ENCODE data around the gene FADS6. TPM values are rescaled to one million over a fixed set of nuclear protein-coding genes. Genes with fewer than 3 reads are reported as not detected.

The FADS6 gene
- total and polyA plus RNA-seq, 7 donors, result 0.06 to 1.8 (median 1.6) TPM; not detected in 4

DNA sequence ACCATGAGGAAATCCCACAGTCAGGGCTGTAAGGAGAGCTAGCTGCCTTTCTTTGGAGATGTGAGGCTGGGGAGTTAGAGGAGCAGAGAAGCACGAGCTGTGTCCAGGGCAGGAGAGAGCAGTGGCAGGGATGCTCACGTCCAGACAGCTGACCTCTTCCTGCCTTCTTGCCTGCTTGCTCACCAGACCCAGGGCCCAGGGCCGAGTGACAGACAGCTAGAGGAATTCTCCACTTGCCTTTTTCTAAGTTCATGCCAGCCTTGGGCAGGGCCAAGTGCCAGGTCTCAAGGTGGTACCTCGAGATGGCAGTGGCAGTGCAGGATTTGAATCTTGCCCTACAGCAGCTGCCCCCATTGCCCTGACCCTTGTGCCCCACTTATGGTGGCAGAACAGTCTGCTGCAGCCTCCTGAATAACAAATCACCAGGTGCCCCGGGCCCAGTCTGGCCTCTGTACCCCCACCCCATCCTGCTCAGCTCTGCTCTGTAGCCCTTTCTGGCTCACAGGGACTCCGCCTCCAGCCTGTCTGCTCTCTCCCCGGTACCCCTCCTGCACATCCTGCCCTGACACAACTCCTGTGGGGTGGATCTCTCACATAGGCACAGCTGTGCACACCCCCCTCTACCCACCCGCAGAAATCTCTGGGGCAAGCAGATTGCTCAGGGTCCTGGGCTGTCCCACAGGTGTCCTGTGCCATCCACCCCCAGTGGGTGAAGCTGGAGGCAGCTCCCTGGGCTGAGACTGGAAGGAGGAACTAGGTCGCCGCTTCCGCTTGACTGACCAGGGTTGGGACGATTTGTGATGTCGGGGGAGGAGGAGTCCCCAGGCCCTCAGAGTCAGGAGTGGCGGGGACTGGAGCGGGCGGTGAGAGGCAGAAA, 59.7 kb downstream of the FADS6 start:
- intact Hi-C loops (cut with DNase I), result no loop called here
- TF ChIP-seq POLR2AphosphoS5 (IDR thresholded peaks at IDR 0.05), result no peak
- TF ChIP-seq EP300 (IDR thresholded peaks at IDR 0.05), result no peak
- TF ChIP-seq, protein P1, sequence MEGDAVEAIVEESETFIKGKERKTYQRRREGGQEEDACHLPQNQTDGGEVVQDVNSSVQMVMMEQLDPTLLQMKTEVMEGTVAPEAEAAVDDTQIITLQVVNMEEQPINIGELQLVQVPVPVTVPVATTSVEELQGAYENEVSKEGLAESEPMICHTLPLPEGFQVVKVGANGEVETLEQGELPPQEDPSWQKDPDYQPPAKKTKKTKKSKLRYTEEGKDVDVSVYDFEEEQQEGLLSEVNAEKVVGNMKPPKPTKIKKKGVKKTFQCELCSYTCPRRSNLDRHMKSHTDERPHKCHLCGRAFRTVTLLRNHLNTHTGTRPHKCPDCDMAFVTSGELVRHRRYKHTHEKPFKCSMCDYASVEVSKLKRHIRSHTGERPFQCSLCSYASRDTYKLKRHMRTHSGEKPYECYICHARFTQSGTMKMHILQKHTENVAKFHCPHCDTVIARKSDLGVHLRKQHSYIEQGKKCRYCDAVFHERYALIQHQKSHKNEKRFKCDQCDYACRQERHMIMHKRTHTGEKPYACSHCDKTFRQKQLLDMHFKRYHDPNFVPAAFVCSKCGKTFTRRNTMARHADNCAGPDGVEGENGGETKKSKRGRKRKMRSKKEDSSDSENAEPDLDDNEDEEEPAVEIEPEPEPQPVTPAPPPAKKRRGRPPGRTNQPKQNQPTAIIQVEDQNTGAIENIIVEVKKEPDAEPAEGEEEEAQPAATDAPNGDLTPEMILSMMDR (IDR thresholded peaks at IDR 0.05), result no peak
- TF ChIP-seq POLR2A (IDR thresholded peaks at IDR 0.05), result no peak
- H3K9me3 ChIP-seq, result no peaks in the 10 kb centered on the region
- peaks cover 0 to 32% (median 0%) of the 10 kb centered on the region in 4 donors for H3K36me3 ChIP-seq
- DNase-seq, result no peak
- 66 to 86% methylated on average over 16 of the region's 16 CpGs for WGBS, 2 donors
- H3K4me1 ChIP-seq, result no peaks in the 10 kb centered on the region
- no peaks in the 10 kb centered on the region for H3K27me3 ChIP-seq
- no peak overlapping the region for H3K27ac ChIP-seq
- H3K4me3 ChIP-seq, result no peak overlapping the region

DNA sequence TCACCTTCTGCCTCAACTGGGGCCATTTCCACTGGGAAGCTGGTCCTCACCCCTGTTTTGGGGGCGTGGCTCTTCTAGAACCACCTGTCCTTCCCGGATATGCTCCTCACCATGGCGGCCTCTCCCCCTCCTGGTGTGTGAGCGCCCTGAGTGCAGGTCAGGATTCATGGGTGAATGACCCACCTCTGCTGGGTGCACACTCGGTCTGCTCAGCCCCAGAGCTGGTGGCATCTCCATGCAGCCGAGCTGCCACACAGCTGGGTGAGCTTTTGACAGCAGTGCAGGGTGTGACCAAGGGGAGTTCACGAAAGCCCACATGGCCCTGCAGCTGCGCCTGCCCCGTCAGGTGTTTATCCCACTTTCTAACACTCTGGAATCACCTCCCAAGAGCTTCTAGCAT, 61.0 kb downstream of the FADS6 start:
- H3K27me3 ChIP-seq, result no peaks in the 10 kb centered on the region
- H3K4me3 ChIP-seq, result no peak overlapping the region
- no peak overlapping the region for H3K27ac ChIP-seq
- H3K4me1 ChIP-seq, result no peaks in the 10 kb centered on the region
- H3K9me3 ChIP-seq, result no peaks in the 10 kb centered on the region
- intact Hi-C loops (cut with DNase I), result no loop called here
- 71 to 87% methylated on average over 9 of the region's 9 CpGs for WGBS, 2 donors
- no peak for DNase-seq
- no peak for TF ChIP-seq POLR2A (IDR thresholded peaks at IDR 0.05)
- no peak for TF ChIP-seq EP300 (IDR thresholded peaks at IDR 0.05)
- TF ChIP-seq, protein P1 (IDR thresholded peaks at IDR 0.05), result no peak
- TF ChIP-seq POLR2AphosphoS5 (IDR thresholded peaks at IDR 0.05), result no peak
- peaks cover 0 to 27% (median 0%) of the 10 kb centered on the region in 4 donors for H3K36me3 ChIP-seq

DNA sequence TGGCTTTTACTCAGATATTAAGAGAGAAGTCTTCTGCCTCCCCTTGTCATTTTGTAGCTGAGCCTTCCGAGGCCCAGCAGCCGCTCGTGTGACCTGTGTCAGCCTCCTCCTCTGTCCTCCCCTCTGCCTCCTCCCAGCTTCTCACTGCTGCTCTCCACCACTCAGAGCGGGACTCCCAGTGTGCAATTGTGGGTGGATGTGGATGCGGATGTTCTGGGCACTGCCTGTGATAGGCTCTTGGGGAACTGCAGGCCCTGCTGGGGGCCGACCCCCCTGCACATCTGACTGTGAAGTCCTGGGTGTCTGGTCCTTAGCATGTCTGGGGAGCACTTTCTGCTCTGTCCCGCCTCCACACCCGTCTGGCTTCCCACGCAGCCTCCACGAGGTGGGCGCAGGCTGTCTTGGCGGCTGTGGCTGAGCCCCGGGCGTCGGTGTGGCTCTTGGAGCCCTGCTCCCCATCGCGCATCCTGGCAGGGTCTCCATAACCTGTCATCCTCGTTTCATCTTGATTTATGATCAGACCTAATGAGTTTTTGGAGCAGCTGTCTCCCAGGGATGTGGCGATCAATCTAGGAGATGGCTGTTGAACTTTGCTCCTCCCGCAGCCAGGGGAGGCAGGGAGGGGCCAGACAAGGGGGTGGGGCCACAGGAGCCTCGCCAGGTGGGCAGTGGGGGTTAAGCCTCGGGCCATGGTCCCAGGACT, 61.8 kb downstream of the FADS6 start:
- no peak overlapping the region for H3K4me3 ChIP-seq
- H3K27ac ChIP-seq, result no peak overlapping the region
- no peaks in the 10 kb centered on the region for H3K9me3 ChIP-seq
- H3K27me3 ChIP-seq, result no peaks in the 10 kb centered on the region
- no peaks in the 10 kb centered on the region for H3K4me1 ChIP-seq
- DNase-seq, result no peak
- intact Hi-C loops (cut with DNase I), result no loop called here
- peaks cover 0 to 19% (median 0%) of the 10 kb centered on the region in 4 donors for H3K36me3 ChIP-seq
- no peak for TF ChIP-seq POLR2AphosphoS5 (IDR thresholded peaks at IDR 0.05)
- TF ChIP-seq EP300 (IDR thresholded peaks at IDR 0.05), result no peak
- TF ChIP-seq, protein P1 (IDR thresholded peaks at IDR 0.05), result no peak
- TF ChIP-seq POLR2A (IDR thresholded peaks at IDR 0.05), result no peak
- 40 to 78% methylated on average over 22 of the region's 22 CpGs for WGBS, 2 donors

DNA sequence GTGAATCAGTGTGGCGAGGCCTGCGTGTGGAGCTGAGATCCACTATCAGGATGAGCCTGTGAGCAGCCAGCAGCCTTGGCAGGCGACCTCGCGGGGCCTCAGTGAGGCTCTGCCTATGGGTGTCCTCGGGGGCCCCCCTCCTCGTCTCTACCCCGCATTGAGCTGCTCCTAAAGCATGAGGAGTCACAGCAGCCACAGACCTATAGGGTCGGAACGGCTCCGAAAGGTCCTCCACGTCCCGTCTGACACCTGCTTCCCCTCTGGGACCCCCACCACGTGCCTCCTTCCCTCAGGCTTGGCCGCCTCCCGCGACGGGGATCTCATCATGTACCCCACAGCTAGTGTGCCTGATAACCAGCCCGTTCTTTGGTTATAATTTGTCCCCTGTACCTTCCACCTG, 62.6 kb downstream of the FADS6 start:
- WGBS, 2 donors, result 94% methylated on average over 19 of the region's 19 CpGs
- intact Hi-C loops (cut with DNase I), result no loop called here
- TF ChIP-seq EP300 (IDR thresholded peaks at IDR 0.05) (no peak), POLR2AphosphoS5 (IDR thresholded peaks at IDR 0.05) (no peak)

DNA sequence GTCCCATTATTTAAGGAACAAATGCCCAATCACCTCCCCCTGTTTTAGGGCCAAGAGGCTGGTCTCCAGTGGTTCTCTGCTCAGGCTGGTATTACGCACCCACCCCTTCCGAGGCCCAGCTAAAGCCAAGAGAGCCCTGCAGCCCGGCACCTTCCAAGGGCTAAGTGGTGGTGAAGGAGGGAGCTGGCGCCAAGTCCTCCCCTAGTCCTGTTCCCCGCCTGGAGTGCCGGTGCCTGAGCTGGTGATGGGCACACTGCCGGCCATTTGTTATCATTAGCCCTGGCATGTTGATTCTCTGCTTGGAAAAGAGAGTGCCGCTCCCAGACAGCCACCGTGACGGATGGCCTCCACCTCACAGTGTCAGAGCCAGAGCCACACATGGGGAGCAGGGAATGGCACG, 65.6 kb downstream of the FADS6 start:
- H3K4me1 ChIP-seq, result no peaks in the 10 kb centered on the region
- TF ChIP-seq EP300 (IDR thresholded peaks at IDR 0.05) (no peak), POLR2AphosphoS5 (IDR thresholded peaks at IDR 0.05) (no peak), POLR2A (IDR thresholded peaks at IDR 0.05) (no peak)
- TF ChIP-seq, protein P1 (IDR thresholded peaks at IDR 0.05), result no peak
- no peaks in the 10 kb centered on the region for H3K27me3 ChIP-seq
- no peak overlapping the region for H3K4me3 ChIP-seq
- 96% methylated on average over 11 of the region's 11 CpGs for WGBS, 2 donors
- DNase-seq, result no peak
- H3K27ac ChIP-seq, result no peak overlapping the region
- peaks cover 0 to 9% (median 0%) of the 10 kb centered on the region in 4 donors for H3K36me3 ChIP-seq
- H3K9me3 ChIP-seq, result no peaks in the 10 kb centered on the region
- intact Hi-C loops (cut with DNase I), result no loop called here

More for the DNA sequence above, 62.6 kb downstream of the FADS6 start:
- H3K36me3 ChIP-seq, result peaks cover 0 to 12% (median 0%) of the 10 kb centered on the region in 4 donors
- no peak overlapping the region for H3K27ac ChIP-seq
- H3K4me1 ChIP-seq, result no peaks in the 10 kb centered on the region
- H3K9me3 ChIP-seq, result no peaks in the 10 kb centered on the region
- no peak overlapping the region for H3K4me3 ChIP-seq
- no peaks in the 10 kb centered on the region for H3K27me3 ChIP-seq
- DNase-seq, result no peak
